K562 (cell line): ENCODE results near the gene BTBD1. TPM values are rescaled to one million over a fixed set of nuclear protein-coding genes. Genes with fewer than 3 reads are reported as not detected.

Source experiments
- ATAC-seq: fragments of 200-7000 bp; cut with Tn5 transposase; 3 replicates; pipeline ENCODE4 v1.9.1; 2020; ENCODE audit warnings: moderate library complexity
- BruUV-seq: library from RNA; stranded (reverse); fragments of 400-500 nt; replicated peaks from 2 replicates; lab custom pipeline; 2021; lab: Mats Ljungman, UMichigan
- CTCF ChIA-PET: fragments of 300-600 bp; formaldehyde crosslinking; extraction: SDS; loops from one replicate; lab custom pipeline; 2021; ENCODE audit warnings: low intra/inter-chr PET ratio; lab: Yijun Ruan, JAX
- POLR2A ChIA-PET: fragments of 300-600, 350-650 bp; sonication (Branson Sonifier 250); formaldehyde crosslinking; extraction: SDS; loops from one replicate; lab custom pipeline; 2021; ENCODE audit warnings: antibody characterized with exemption, inconsistent platforms; lab: Yijun Ruan, JAX
- DNase-seq, 4 experiments: peaks; one replicate each; pipeline versions ENCODE4 v3.0.0 to v3.0.0-alpha.2; 2011 to 2018; ENCODE audit warnings: low spot score in 3 of 4, mixed read lengths in 3 of 4; ENCODE audit errors: extremely low read depth in 1 of 4
- FAIRE-seq: peaks from 2 replicates; lab custom pipeline; 2011; peaks lifted over from hg19 to GRCh38; lab: Jason Lieb, UNC
- H2AFZ ChIP-seq: 2 replicates; pipeline ENCODE4 v1.6.0; 2011; ENCODE audit warnings: low read depth, low read length, control low read depth, inconsistent platforms
- H3K27ac ChIP-seq: fragments of 200-600 bp; 3 replicates; pipeline ENCODE4 v1.8.0; 2011; ENCODE audit warnings: low read depth, mild to moderate bottlenecking, control low read depth, inconsistent platforms, low read length, moderate library complexity, mixed read lengths; ENCODE audit errors: extremely low read depth
- H3K27me3 ChIP-seq, 2 experiments: fragments of 300-600 bp in 1 of 2; 2 replicates in 1 of 2; 3 replicates in 1 of 2; pipeline versions ENCODE4 v1.6.0 to v1.8.0; 2011; ENCODE audit warnings: inconsistent platforms in 2 of 2, low read length in 2 of 2, mild to moderate bottlenecking in 1 of 2, mixed read lengths in 1 of 2, moderate library complexity in 1 of 2; ENCODE audit not compliant: control insufficient read depth in 2 of 2, insufficient read depth in 2 of 2
- H3K36me3 ChIP-seq: fragments of 300-600 bp; 3 replicates; pipeline ENCODE4 v1.8.0; 2011; ENCODE audit warnings: mild to moderate bottlenecking, low read length, inconsistent platforms; ENCODE audit not compliant: control insufficient read depth, insufficient read depth
- H3K4me1 ChIP-seq, 2 experiments: fragments of 200-600 bp in 1 of 2; replicated peaks in 1 of 2; 2 replicates in 1 of 2; 3 replicates in 1 of 2; pipeline versions ENCODE4 v1.5.1 to v1.8.0; 2011; ENCODE audit warnings: inconsistent platforms in 2 of 2, low read length in 2 of 2, mild to moderate bottlenecking in 1 of 2, mixed read lengths in 1 of 2, moderate library complexity in 1 of 2; ENCODE audit not compliant: control insufficient read depth in 2 of 2, insufficient read depth in 2 of 2
- H3K4me2 ChIP-seq: 2 replicates; pipeline ENCODE4 v1.6.1; 2011; ENCODE audit warnings: low read length, control low read depth, inconsistent platforms, mixed read lengths; ENCODE audit not compliant: insufficient read depth
- H3K4me3 ChIP-seq: fragments of 200-600 bp; sonication (generic), shearing (Covaris generic); 2 replicates; pipeline ENCODE4 v1.5.1; 2016; ENCODE audit warnings: control low read depth, inconsistent platforms
- H3K79me2 ChIP-seq: fragments of 200-600 bp; 3 replicates; pipeline ENCODE4 v1.8.0; 2011; ENCODE audit warnings: low read length, inconsistent platforms; ENCODE audit not compliant: control insufficient read depth, insufficient read depth
- H3K9ac ChIP-seq, 2 experiments: 2 replicates each; pipeline versions ENCODE4 v1.6.0 to v1.6.1; 2011; ENCODE audit warnings: low read depth in 2 of 2, low read length in 2 of 2, control low read depth in 1 of 2, inconsistent platforms in 1 of 2, mild to moderate bottlenecking in 1 of 2, mixed read lengths in 1 of 2; ENCODE audit not compliant: insufficient read depth in 1 of 2
- H3K9me1 ChIP-seq: one replicate; pipeline ENCODE4 v1.6.0; 2011; ENCODE audit warnings: inconsistent platforms, mild to moderate bottlenecking, low read length, moderate library complexity; ENCODE audit not compliant: control insufficient read depth, insufficient read depth
- H3K9me3 ChIP-seq: replicated peaks from 2 replicates; pipeline ENCODE4 v1.5.1; 2011; ENCODE audit warnings: low read depth, low read length, inconsistent platforms; ENCODE audit not compliant: control insufficient read depth, insufficient read depth
- H4K20me1 ChIP-seq: replicated peaks from 2 replicates; pipeline ENCODE4 v1.6.1; 2011; ENCODE audit warnings: low read length, inconsistent platforms, mixed read lengths; ENCODE audit not compliant: control insufficient read depth, insufficient read depth
- C11orf30 ChIP-seq: fragments of 450-650 bp; IDR thresholded peaks from 2 replicates; pipeline ENCODE4 v1.6.1; 2016; ENCODE audit warnings: low read depth, mild to moderate bottlenecking
- CHAMP1 ChIP-seq: fragments of 450-650 bp; IDR thresholded peaks from 2 replicates; pipeline ENCODE4 v1.6.1; 2016; ENCODE audit warnings: mild to moderate bottlenecking
- CREM ChIP-seq: IDR thresholded peaks from 2 replicates; pipeline ENCODE4 v1.6.1; 2014; ENCODE audit warnings: antibody characterized with exemption, low read depth
- PKNOX1 ChIP-seq: fragments of 450-650 bp; IDR thresholded peaks from 2 replicates; pipeline ENCODE4 v1.6.1; 2016
- RAD21 ChIP-seq, 2 experiments: fragments of 250-450 bp in 1 of 2; fragments of 450-650 bp in 1 of 2; sonication (Bioruptor Pico) in 1 of 2; formaldehyde crosslinking in 1 of 2; IDR thresholded peaks in 1 of 2; conservative IDR thresholded peaks in 1 of 2; 2 replicates each; pipeline versions ENCODE4 v1.4.0 to v1.8.0; 2020 to 2022; ENCODE audit warnings: mild to moderate bottlenecking in 2 of 2, moderate library complexity in 1 of 2
- SRSF1 ChIP-seq: fragments of 200-400 bp; formaldehyde crosslinking; IDR thresholded peaks from 2 replicates; pipeline ENCODE4 v1.6.1; 2017; ENCODE audit warnings: mild to moderate bottlenecking, low read depth, low read length, moderate library complexity
- TOE1 ChIP-seq, 2 experiments: fragments of 450-650 bp in 1 of 2; sonication (generic) in 1 of 2; formaldehyde crosslinking in 1 of 2; IDR thresholded peaks; 2 replicates each; pipeline versions ENCODE4 v1.7.1 to v1.8.0; 2016 to 2022; ENCODE audit warnings: borderline replicate concordance in 2 of 2, mild to moderate bottlenecking in 2 of 2, antibody characterized with exemption in 1 of 2, inconsistent platforms in 1 of 2, low read depth in 1 of 2, missing genetic modification reagents in 1 of 2, moderate library complexity in 1 of 2
- ZNF280A ChIP-seq: fragments of 450-650 bp; IDR thresholded peaks from 2 replicates; pipeline ENCODE4 v1.6.1; 2018; ENCODE audit warnings: mild to moderate bottlenecking, low read depth; ENCODE audit not compliant: partially characterized antibody
- WGBS: fragments of 100-300 bp; shearing (Covaris generic); methylation state at CpG from one replicate; pipeline ENCODE4 v1.1.6; 2016; ENCODE audit warnings: low coverage, mixed read lengths; ENCODE audit not compliant: insufficient coverage; ENCODE audit errors: missing lambda C conversion rate; 5-methylcytosine and 5-hydroxymethylcytosine counted together
- in situ Hi-C: fragments of 300-500 bp; cut with MboI; formaldehyde crosslinking; loops from 4 replicates; pipeline ENCODE4 v1.15.0; 2018; ENCODE audit warnings: inconsistent platforms, mixed read lengths
- intact Hi-C: fragments of 100-400 bp; cut with micrococcal nuclease; formaldehyde crosslinking; loops from 2 replicates; pipeline ENCODE4 v1.14.2; 2022
- polyA plus RNA-seq, 8 experiments: library from polyadenylated mRNA; depleted of rRNA in 4 of 8; stranded (reverse) in 5 of 8; unstranded in 3 of 8; fragments of >200 nt; fragmentation: Nextera tagmentation in 2 of 8; fragmentation: Illumina TruSeq in 1 of 8; extraction: Ambion mirVana in 2 of 8; extraction: Trizol in 1 of 8; gene quantifications; 2 replicates each; pipeline versions ENCODE4 v1.2.1 to v1.2.3, GENCODE V29; 2011 to 2014; ENCODE audit warnings: inconsistent platforms in 1 of 8, missing spikeins in 1 of 8
- total RNA-seq, 7 experiments: library from RNA; depleted of rRNA in 6 of 7; stranded (reverse); fragments of >200 nt in 6 of 7; fragmentation: Illumina TruSeq in 2 of 7; extraction: Trizol in 2 of 7; gene quantifications; 2 replicates each; pipeline versions ENCODE4 v1.2.1 to v1.2.3, GENCODE V29; 2011 to 2021; ENCODE audit warnings: low replicate concordance in 1 of 7

BTBD1 gene
- total and polyA plus RNA-seq, 9 of the 15 experiments (the other 6 are each of a cell fraction or from before 2014, with no cell fraction given) = 19.4 to 106 (median 90.4) TPM

GRCh38 chr15:83069211-83069642 lies 2.2 kb upstream of the BTBD1 start (continued):
- TF ChIP-seq CHAMP1 = peak; percentile 65
- peak; percentile 95 for TF ChIP-seq C11orf30
- 0 out of 2 replicates have a peak, but pooled peaks have one; percentile 5 for TF ChIP-seq PKNOX1

- no peak for ATAC-seq
- ChIA-PET CTCF (no interaction called here), POLR2A (interaction anchor here (1.1 to 2.1 kb wide), 2 partner anchors 10 to 41 kb away, joined by 3 to 6 read pairs; no protein-coding TSS in a partner anchor)
- Histone ChIP-seq H3K9ac (peak overlapping the region in 1 of 2 experiments; percentile 93; a peak in 1 of 4 replicates), H3K9me1 (no peaks in the 10 kb centered on the region), H4K20me1 (peaks cover 17% of the 10 kb centered on the region; the same call in 1 of the 2 replicates), H3K27ac (peak overlapping the region; percentile 92; the same call in 2 of the 3 replicates), H3K4me2 (peak overlapping the region; percentile 91; the same call in 1 of the 2 replicates), H2AFZ (peak overlapping the region; percentile 94), H3K9me3 (peaks cover 8% of the 10 kb centered on the region), H3K36me3 (peaks cover 22% of the 10 kb centered on the region), H3K4me1 (peaks cover 9 to 19% of the 10 kb centered on the region in 2 experiments), H3K79me2 (peaks cover 40% of the 10 kb centered on the region), H3K4me3 (no peak overlapping the region), H3K27me3 (no peaks in the 10 kb centered on the region)
- no TSS peak for BruUV-seq
- intact Hi-C loops = loop anchor here (5.0 kb wide), 1 partner anchor 139 kb away; the partner anchor contains the start of gene HDGFL3
- WGBS = 85% methylated on average over 6 of the region's 6 CpGs
- FAIRE-seq = no peak
- in situ Hi-C loops = no loop called here
- DNase-seq = no peak
- TF ChIP-seq ZNF280A = no peak
- TF ChIP-seq RAD21 (CRISPR knock-in tag; conservative IDR thresholded peaks at IDR 0.05 in 1 of 2, IDR thresholded peaks at IDR 0.05 in 1 of 2) = no peak
- no peak for TF ChIP-seq TOE1 (IDR thresholded peaks at IDR 0.05; ENCODE audit: borderline replicate concordance)
- TF ChIP-seq TOE1 (CRISPR knock-in tag; IDR thresholded peaks at IDR 0.05; ENCODE audit: borderline replicate concordance, low read depth) = no peak
- TF ChIP-seq SRSF1 = no peak
- no peak for TF ChIP-seq CREM
Observed at GRCh38 chr15:83068054-83068453, 1.0 kb upstream of the BTBD1 start.
